Body of pancreas (tissue), 4 donors: Measurements from ENCODE around the gene PXDN.

Experiments used
- POLR2A ChIP-seq, 3 donors: fragments of 450-650 bp; IDR thresholded peaks; one replicate each; pipeline ENCODE4 v1.6.1; 2016; ENCODE audit warnings: antibody characterized with exemption in 3 of 3, mild to moderate bottlenecking in 2 of 3
- TF ChIP-seq, protein P1 (sequence below), 7 experiments: fragments of 450-650 bp in 4 of 7; fragments of 200-600 bp in 3 of 7; sonication (generic) in 3 of 7; IDR thresholded peaks; one replicate each; pipeline ENCODE4 v1.5.1; 2016 to 2019; ENCODE audit warnings: antibody characterized with exemption in 7 of 7

DNA sequence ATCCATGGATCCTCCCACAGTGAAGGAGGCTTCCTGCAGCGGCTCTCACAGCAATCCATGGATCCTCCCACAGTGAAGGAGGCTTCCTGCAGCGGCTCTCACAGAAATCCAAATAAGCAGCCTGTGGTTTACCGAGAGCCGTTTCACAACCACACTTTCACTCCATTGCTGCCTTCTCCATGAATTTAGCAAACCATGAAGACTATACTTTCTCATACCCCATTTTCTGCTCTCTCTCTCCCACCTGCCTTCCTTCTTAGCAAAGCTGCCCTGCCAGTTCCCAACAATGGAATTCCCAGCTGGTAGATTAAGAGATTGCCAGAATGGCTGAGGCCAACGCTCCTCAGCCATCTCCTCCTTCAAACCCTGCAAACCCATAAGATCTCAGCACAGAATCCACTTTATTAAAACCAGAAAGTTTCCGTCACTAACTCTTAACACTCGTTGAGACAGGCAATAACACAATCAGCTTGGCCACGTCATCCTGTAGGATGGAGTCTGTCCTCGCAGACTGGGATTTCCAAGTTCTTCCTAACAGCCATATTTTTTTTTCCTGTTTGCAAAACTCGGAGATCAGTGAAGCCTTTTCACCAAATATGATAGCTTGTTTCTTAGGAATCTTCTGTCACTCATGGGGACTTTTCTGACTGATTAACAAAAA is 162.2 kb downstream of the PXDN start:
- no peak for TF ChIP-seq POLR2A (IDR thresholded peaks at IDR 0.05)
- TF ChIP-seq, protein P1, sequence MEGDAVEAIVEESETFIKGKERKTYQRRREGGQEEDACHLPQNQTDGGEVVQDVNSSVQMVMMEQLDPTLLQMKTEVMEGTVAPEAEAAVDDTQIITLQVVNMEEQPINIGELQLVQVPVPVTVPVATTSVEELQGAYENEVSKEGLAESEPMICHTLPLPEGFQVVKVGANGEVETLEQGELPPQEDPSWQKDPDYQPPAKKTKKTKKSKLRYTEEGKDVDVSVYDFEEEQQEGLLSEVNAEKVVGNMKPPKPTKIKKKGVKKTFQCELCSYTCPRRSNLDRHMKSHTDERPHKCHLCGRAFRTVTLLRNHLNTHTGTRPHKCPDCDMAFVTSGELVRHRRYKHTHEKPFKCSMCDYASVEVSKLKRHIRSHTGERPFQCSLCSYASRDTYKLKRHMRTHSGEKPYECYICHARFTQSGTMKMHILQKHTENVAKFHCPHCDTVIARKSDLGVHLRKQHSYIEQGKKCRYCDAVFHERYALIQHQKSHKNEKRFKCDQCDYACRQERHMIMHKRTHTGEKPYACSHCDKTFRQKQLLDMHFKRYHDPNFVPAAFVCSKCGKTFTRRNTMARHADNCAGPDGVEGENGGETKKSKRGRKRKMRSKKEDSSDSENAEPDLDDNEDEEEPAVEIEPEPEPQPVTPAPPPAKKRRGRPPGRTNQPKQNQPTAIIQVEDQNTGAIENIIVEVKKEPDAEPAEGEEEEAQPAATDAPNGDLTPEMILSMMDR (IDR thresholded peaks at IDR 0.05) = no peak
